Prostate gland (tissue), 2 donors: ENCODE results near the gene GRM8. TPM values are rescaled to one million over a fixed set of nuclear protein-coding genes. Genes with fewer than 3 reads are reported as not detected.

ENCODE experiments used
- DNase-seq: peaks from one replicate; pipeline ENCODE4 v3.0.0-alpha.2; 2019; ENCODE audit warnings: low spot score
- H3K27ac ChIP-seq, 2 donors: fragments of 200-600 bp; sonication (generic); 2 replicates each; pipeline ENCODE4 v1.5.1; 2017 to 2019
- H3K27me3 ChIP-seq: fragments of 200-600 bp; sonication (generic); replicated peaks from 2 replicates; pipeline ENCODE4 v1.5.1; 2019; ENCODE audit not compliant: insufficient read depth
- H3K36me3 ChIP-seq, 2 donors: fragments of 200-600 bp; sonication (generic); 1 replicate in 1 of 2; 2 replicates in 1 of 2; pipeline versions ENCODE4 v1.5.1 to v1.8.1; 2017 to 2019
- H3K4me1 ChIP-seq: fragments of 200-600 bp; sonication (generic); replicated peaks from 2 replicates; pipeline ENCODE4 v1.5.1; 2019
- H3K4me3 ChIP-seq, 2 donors: fragments of 200-600 bp; sonication (generic); 2 replicates each; pipeline ENCODE4 v1.5.1; 2017 to 2019
- H3K9me3 ChIP-seq: fragments of 200-600 bp; sonication (generic); 2 replicates; pipeline ENCODE4 v1.5.1; 2017
- POLR2A ChIP-seq: fragments of 450-650 bp; IDR thresholded peaks from one replicate; pipeline ENCODE4 v1.6.1; 2016; ENCODE audit warnings: antibody characterized with exemption, mild to moderate bottlenecking
- POLR2AphosphoS5 ChIP-seq: sonication (generic); formaldehyde crosslinking; IDR thresholded peaks from one replicate; pipeline ENCODE4 v1.6.1; 2017; ENCODE audit warnings: antibody characterized with exemption
- WGBS: methylation state at CpG from one replicate; pipeline ENCODE4 v1.1.5; 2018; 5-methylcytosine and 5-hydroxymethylcytosine counted together
- intact Hi-C: fragments of 100-400 bp; cut with DNase I; formaldehyde crosslinking; loops from one replicate; pipeline ENCODE4 v1.14.2; 2022
- total RNA-seq, 2 donors: library from RNA; depleted of rRNA; stranded (reverse); fragments of >200 nt; gene quantifications; one replicate each; pipeline ENCODE4 v1.1.0, GENCODE V29; 2016
- TF ChIP-seq, protein P1 (sequence below), 4 experiments: fragments of 200-600 bp in 2 of 4; fragments of 450-650 bp in 2 of 4; sonication (generic) in 2 of 4; IDR thresholded peaks; 1 replicate in 3 of 4; 2 replicates in 1 of 4; pipeline ENCODE4 v1.5.1; 2016 to 2019; ENCODE audit warnings: antibody characterized with exemption in 4 of 4, mild to moderate bottlenecking in 2 of 4, moderate library complexity in 2 of 4

The GRM8 gene
- total RNA-seq, 2 donors from 2014 or later, result 1.3 to 3.7 TPM

DNA sequence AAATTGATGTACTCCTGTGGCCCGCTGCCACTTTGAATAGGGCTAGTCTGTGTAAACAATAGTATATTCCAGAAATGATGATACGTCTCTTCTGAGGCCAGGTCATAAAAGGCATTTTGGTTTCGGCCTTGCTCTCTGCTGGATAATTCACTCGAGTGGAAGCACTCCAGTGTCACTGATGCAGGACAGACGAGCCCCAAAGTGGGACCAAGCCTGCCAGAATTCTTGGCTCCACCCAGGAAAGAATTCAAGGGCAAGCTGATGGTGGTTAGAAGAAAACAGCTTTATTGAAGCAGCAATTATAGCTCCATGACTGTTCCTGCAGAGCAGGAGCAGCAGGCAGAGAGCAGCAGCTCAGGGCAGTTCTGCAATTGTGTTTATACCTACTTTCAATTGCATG lies 717.6 kb downstream of the GRM8 start:
- no peaks in the 10 kb centered on the region for H3K9me3 ChIP-seq
- 49% methylated on average over 5 of the region's 5 CpGs for WGBS
- H3K27me3 ChIP-seq, result no peaks in the 10 kb centered on the region
- no peaks in the 10 kb centered on the region for H3K4me1 ChIP-seq
- H3K27ac ChIP-seq, result no peak overlapping the region
- no peak overlapping the region for H3K4me3 ChIP-seq
- TF ChIP-seq POLR2A, result no peak
- TF ChIP-seq, protein P1, sequence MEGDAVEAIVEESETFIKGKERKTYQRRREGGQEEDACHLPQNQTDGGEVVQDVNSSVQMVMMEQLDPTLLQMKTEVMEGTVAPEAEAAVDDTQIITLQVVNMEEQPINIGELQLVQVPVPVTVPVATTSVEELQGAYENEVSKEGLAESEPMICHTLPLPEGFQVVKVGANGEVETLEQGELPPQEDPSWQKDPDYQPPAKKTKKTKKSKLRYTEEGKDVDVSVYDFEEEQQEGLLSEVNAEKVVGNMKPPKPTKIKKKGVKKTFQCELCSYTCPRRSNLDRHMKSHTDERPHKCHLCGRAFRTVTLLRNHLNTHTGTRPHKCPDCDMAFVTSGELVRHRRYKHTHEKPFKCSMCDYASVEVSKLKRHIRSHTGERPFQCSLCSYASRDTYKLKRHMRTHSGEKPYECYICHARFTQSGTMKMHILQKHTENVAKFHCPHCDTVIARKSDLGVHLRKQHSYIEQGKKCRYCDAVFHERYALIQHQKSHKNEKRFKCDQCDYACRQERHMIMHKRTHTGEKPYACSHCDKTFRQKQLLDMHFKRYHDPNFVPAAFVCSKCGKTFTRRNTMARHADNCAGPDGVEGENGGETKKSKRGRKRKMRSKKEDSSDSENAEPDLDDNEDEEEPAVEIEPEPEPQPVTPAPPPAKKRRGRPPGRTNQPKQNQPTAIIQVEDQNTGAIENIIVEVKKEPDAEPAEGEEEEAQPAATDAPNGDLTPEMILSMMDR (IDR thresholded peaks at IDR 0.05), result no peak
- TF ChIP-seq POLR2AphosphoS5, result no peak
- DNase-seq, result no peak
- no peaks in the 10 kb centered on the region for H3K36me3 ChIP-seq
- intact Hi-C loops, result no loop called here

DNA sequence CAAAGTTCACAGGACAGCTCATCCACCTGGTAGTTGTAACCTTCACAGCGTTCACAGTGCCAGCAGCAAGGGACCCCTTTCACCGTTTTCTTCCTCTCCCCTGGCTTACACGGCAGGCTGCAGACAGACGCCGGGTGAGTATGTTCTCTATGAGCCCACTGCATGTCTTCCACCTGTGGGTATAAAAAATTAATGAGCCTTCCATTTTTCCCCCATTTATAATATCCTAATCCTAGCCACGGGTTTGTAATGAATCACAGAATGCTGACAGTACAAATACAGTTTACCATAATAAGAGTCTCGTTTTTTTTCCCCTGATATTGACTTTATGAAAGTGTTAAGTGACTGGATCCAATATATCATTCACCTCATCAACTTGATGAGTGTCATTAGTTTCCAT lies 719.0 kb downstream of the GRM8 start:
- TF ChIP-seq, protein P1 (IDR thresholded peaks at IDR 0.05), result no peak
- TF ChIP-seq POLR2AphosphoS5, result no peak
- TF ChIP-seq POLR2A, result no peak
- no peaks in the 10 kb centered on the region for H3K27me3 ChIP-seq
- no peak overlapping the region for H3K4me3 ChIP-seq
- 69% methylated on average over 7 of the region's 7 CpGs for WGBS
- DNase-seq, result no peak
- H3K9me3 ChIP-seq, result no peaks in the 10 kb centered on the region
- H3K4me1 ChIP-seq, result no peaks in the 10 kb centered on the region
- intact Hi-C loops, result no loop called here
- no peaks in the 10 kb centered on the region for H3K36me3 ChIP-seq
- no peak overlapping the region for H3K27ac ChIP-seq

DNA sequence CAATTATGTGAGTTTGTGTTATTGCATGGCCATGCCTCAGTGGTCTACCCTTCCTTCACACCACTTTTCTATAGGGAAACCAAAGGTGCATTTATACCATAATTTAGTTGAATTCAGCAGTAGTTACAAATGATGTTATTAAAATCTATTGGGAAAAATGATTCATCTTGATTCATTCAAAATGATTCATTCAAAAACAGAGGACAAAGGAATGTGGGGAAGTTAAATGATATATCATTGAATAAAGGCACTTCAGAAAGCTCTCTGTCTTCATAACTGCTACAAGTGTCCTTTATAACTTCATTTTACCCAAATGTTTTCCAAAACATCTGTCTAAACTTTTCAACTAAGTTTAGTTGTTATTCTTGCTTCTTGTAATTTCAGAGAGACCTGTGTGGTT lies 722.9 kb downstream of the GRM8 start:
- Histone ChIP-seq H3K9me3 (no peaks in the 10 kb centered on the region), H3K27me3 (no peaks in the 10 kb centered on the region), H3K27ac (no peak overlapping the region), H3K36me3 (no peaks in the 10 kb centered on the region), H3K4me1 (no peaks in the 10 kb centered on the region), H3K4me3 (no peak overlapping the region)
- no peak for DNase-seq
- TF ChIP-seq POLR2A, result no peak
- no peak for TF ChIP-seq POLR2AphosphoS5
- TF ChIP-seq, protein P1 (IDR thresholded peaks at IDR 0.05), result no peak
- intact Hi-C loops, result no loop called here

DNA sequence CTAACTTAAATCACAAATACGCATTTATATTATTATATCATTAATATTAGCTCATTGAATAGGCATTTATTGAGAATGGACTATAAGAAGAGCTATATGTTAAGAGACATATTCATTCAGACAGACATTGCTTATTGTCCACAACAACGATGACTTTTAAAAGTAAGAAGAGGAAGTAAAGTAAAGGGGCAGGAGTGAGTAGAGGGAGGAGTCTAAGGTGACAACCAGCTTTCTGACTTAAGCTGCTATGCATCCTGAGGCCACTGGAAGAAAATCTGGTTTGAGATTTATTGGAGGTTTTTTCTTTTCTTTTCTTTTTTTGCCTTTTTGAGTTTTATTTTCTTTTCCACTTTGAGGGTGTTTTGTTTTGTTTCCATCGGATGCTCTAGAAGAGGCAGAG lies 723.5 kb downstream of the GRM8 start:
- DNase-seq, result no peak
- Histone ChIP-seq H3K9me3 (no peaks in the 10 kb centered on the region), H3K36me3 (no peaks in the 10 kb centered on the region), H3K27ac (no peak overlapping the region), H3K4me3 (no peak overlapping the region), H3K27me3 (no peaks in the 10 kb centered on the region), H3K4me1 (no peaks in the 10 kb centered on the region)
- TF ChIP-seq POLR2AphosphoS5 (no peak), POLR2A (no peak)
- TF ChIP-seq, protein P1 (IDR thresholded peaks at IDR 0.05), result no peak
- intact Hi-C loops, result no loop called here
- WGBS, result 89% methylated on average over 3 of the region's 3 CpGs

DNA sequence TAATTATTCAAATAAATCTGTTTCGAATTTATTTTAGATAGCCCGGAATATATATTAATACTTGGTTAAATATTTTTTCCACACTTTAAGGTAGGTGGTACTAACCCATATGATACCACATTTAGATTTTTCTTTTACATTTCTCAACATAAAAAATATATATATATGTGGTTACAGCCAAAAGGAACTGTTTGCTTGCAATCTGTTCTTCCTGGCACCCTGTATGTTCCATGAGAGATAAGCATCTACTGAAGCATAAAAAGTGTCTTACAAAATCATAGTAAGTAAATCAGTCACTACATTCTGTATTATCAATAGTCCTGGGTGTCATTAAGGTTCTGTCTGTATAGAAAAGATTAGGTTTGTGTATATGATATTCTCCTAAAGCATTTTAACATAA lies 726.8 kb downstream of the GRM8 start:
- Histone ChIP-seq H3K27me3 (no peaks in the 10 kb centered on the region), H3K9me3 (no peaks in the 10 kb centered on the region), H3K4me1 (no peaks in the 10 kb centered on the region), H3K27ac (no peak overlapping the region), H3K4me3 (no peak overlapping the region), H3K36me3 (no peaks in the 10 kb centered on the region)
- intact Hi-C loops, result no loop called here
- no peak for DNase-seq
- no peak for TF ChIP-seq POLR2A
- TF ChIP-seq, protein P1 (IDR thresholded peaks at IDR 0.05), result no peak
- 93% methylated on average over 2 of the region's 2 CpGs for WGBS
